ENCODE data around the gene MSANTD3. TPM values are rescaled to one million over a fixed set of nuclear protein-coding genes. Genes with fewer than 3 reads are reported as not detected.
A peak's percentile ranks its signal among the peaks of the same experiment; 100 is the strongest.
"Not testable (repeated sequence)": the region's sequence is repeated elsewhere in the genome, so short reads cannot be mapped to it uniquely, and the experiment has no call there.

MSANTD3 gene, protein sequence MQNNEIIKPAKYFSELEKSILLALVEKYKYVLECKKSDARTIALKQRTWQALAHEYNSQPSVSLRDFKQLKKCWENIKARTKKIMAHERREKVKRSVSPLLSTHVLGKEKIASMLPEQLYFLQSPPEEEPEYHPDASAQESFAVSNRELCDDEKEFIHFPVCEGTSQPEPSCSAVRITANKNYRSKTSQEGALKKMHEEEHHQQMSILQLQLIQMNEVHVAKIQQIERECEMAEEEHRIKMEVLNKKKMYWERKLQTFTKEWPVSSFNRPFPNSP
- total RNA-seq: 10 to 100 TPM in 4 of 5 donors, 1 to 10 TPM in 1; 7.7 to 15.3 (median 13.1) TPM
- 11.8 TPM for total RNA-seq (2013)
- total RNA-seq: 2.4 to 15.8 (median 9.8) reads per million in 29 experiments

DNA sequence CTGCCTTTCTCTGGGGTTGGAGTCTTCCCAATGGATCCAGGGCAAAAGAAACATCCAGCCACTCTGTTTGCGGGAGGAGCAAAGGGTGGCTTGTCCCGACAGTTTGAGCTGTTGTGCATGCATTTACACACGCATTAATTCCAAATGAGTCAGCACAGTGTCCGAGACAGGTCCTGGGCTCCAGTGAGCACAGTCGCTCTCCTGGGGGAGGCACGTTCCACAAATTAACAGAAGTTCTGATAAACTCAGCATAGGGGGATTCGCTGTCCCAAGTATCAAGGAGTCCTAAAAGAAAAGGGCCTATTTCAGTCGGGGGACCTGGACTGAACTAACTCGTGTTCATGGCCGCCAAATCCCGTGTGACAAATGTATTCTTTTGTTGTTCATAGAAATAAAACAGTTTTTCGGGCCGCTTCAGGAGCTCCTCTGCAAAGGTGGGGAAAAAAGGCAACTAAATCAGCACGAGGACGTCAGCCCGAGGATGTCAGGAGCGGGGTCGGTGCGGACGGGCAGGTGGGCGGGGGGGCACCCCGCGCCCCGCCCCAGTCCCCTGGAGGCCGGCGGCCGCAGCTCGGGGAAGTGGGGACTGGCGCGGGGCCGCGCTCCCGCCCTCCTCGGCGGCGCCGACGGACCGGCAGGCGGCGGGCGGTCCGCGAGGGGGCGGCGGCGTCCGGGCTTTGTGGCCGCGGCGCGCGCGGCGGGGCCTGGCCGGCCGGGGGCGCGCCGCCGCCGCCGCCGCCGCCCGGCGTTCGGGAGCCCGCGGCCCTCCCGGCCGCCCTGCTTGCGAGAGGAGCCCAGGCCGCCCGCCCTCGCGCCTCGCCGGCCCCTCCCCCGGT is at the start of gene MSANTD3:
MSANTD3 (plus strand) TSS at position 614 of the 836 bp plus-strand sequence. CDS start 14,796 bp downstream, outside the sequence.
- no peaks in the 10 kb centered on the region for H3K9me3 ChIP-seq
- Mint-ChIP-seq H3K36me3 (no peaks in the 10 kb centered on the region), H3K4me1 (peaks cover 36 to 46% (median 39%) of the 10 kb centered on the region in 3 donors), H3K27ac (peak within 1 kb of the TSS; percentile 89 to 93), H3K4me3 (peak within 1 kb of the TSS; percentile 93 to 99 (median 98)), H3K27me3 (peaks cover 2 to 4% of the 10 kb centered on the region in 2 donors), H3K9me3 (no peaks in the 10 kb centered on the region)
- whole genome bisulfite sequencing (ENCODE audit: insufficient coverage): 2% methylated on average over 78 of the region's 80 CpGs
- peak within 1 kb of the TSS; percentile 20 for H3K27ac ChIP-seq (ENCODE audit: low read length)
- ChIA-PET CTCF (interaction anchor here in 1 of 2 donors (0.6 to 1.2 kb wide), 7 partner anchors 10 to 217 kb away, joined by 3 to 5 read pairs (median 3); partner anchors contain the start of gene TEX10), POLR2A (interaction anchor here in 1 of 2 donors (0.6 kb wide), 1 partner anchor 404 kb away, joined by 7 read pairs; no protein-coding TSS in a partner anchor)
- peaks cover 0 to 10% of the 10 kb centered on the region in 2 experiments for H3K27me3 ChIP-seq (replicated peaks in 1 of 2; ENCODE audit: control insufficient read depth in 2 of 2, extremely low read depth in 1 of 2, insufficient read depth in 2 of 2, low read length in 1 of 2)
- ATAC-seq (replicated peaks in 1 of 4) (peak; percentile 86 to 91 (median 88)), DNase-seq (peak; percentile 6 to 73 (median 44))
- H3K4me1 ChIP-seq (ENCODE audit: control insufficient read depth in 1 of 2, extremely low read depth in 1 of 2, insufficient read depth in 2 of 2, low read length in 2 of 2): peaks cover 5 to 15% of the 10 kb centered on the region in 2 experiments
- H3K36me3 ChIP-seq (ENCODE audit: control insufficient read depth in 2 of 2, extremely low read depth in 1 of 2, insufficient read depth in 1 of 2, low read length in 1 of 2): no peaks in the 10 kb centered on the region
- H3K4me3 ChIP-seq (ENCODE audit: control insufficient read depth in 1 of 2, extremely low read depth in 1 of 2, low read length in 1 of 2): peak within 1 kb of the TSS; percentile 73 to 77

DNA sequence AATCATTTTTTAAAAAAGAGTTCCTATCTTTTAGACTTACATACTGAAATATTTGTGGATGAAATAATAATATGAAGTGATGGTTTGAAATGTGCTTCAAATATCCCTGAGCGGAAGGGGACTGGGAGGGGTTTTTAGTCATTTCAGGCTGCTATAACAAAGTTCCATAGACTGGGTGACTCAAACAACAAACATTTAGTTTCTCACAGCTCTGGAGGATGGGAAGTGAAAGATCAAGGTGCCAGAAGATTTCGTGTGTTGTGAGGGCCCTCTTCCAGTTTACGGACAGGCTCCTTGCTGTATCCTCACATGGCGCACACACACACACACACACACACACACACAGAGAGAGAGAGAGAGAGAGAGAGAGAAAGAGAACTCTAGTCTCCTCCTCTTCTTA is 47.1 kb upstream of the MSANTD3 start:
- no peaks in the 10 kb centered on the region for H3K36me3 ChIP-seq (ENCODE audit: control insufficient read depth in 2 of 2, extremely low read depth in 1 of 2, insufficient read depth in 1 of 2, low read length in 1 of 2)
- DNase-seq: no peak
- ATAC-seq (replicated peaks in 1 of 4): no peak
- ChIA-PET POLR2A (no interaction called here), CTCF (no interaction called here)
- Mint-ChIP-seq H3K36me3 (peaks cover 5% of the 10 kb centered on the region), H3K27me3 (no peaks in the 10 kb centered on the region), H3K9me3 (peaks cover 0 to 10% (median 6%) of the 10 kb centered on the region in 3 donors), H3K4me3 (no peak overlapping the region), H3K4me1 (no peaks in the 10 kb centered on the region), H3K27ac (no peak overlapping the region)
- WGBS (ENCODE audit: insufficient coverage): no CpG with 5 or more reads among the region's 4 CpGs
- no peaks in the 10 kb centered on the region for H3K9me3 ChIP-seq
- no peak overlapping the region for H3K27ac ChIP-seq (ENCODE audit: low read length)
- no peaks in the 10 kb centered on the region for H3K27me3 ChIP-seq (replicated peaks in 1 of 2; ENCODE audit: control insufficient read depth in 2 of 2, extremely low read depth in 1 of 2, insufficient read depth in 2 of 2, low read length in 1 of 2)
- no peaks in the 10 kb centered on the region for H3K4me1 ChIP-seq (ENCODE audit: control insufficient read depth in 1 of 2, extremely low read depth in 1 of 2, insufficient read depth in 2 of 2, low read length in 2 of 2)
- H3K4me3 ChIP-seq (ENCODE audit: control insufficient read depth in 1 of 2, extremely low read depth in 1 of 2, low read length in 1 of 2): no peak overlapping the region

DNA sequence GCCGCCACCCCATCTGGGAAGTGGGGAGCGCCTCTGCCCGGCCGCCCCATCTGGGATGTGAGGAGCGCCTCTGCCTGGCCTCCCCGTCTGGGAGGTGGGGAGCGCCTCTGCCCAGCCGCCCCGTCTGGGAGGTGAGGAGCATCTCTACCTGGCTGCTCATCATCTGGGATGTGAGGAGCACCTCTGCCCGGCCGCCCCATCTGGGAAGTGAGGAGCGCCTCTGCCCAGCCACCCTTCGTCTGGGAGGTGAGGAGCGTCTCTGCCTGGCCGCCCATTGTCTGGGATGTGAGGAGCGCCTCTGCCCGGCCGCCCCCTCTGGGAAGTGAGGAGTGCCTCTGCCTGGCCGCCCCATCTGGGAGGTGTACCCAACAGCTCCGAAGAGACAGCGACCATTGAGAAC is 34.0 kb upstream of the MSANTD3 start:
- H3K27ac ChIP-seq (ENCODE audit: low read length); H3K4me3 ChIP-seq (ENCODE audit: control insufficient read depth in 1 of 2, extremely low read depth in 1 of 2, low read length in 1 of 2); H3K9me3 ChIP-seq; H3K27me3 ChIP-seq (replicated peaks in 1 of 2; ENCODE audit: control insufficient read depth in 2 of 2, extremely low read depth in 1 of 2, insufficient read depth in 2 of 2, low read length in 1 of 2); H3K4me1 ChIP-seq (ENCODE audit: control insufficient read depth in 1 of 2, extremely low read depth in 1 of 2, insufficient read depth in 2 of 2, low read length in 2 of 2); H3K36me3 ChIP-seq (ENCODE audit: control insufficient read depth in 2 of 2, extremely low read depth in 1 of 2, insufficient read depth in 1 of 2, low read length in 1 of 2); H3K4me1 Mint-ChIP-seq; H3K27me3 Mint-ChIP-seq; H3K36me3 Mint-ChIP-seq; H3K9me3 Mint-ChIP-seq; DNase-seq; ATAC-seq (replicated peaks in 1 of 4); H3K27ac Mint-ChIP-seq; POLR2A ChIA-PET; CTCF ChIA-PET; H3K4me3 Mint-ChIP-seq: not testable (repeated sequence)
- WGBS (ENCODE audit: insufficient coverage): 97% methylated on average over 18 of the region's 21 CpGs

DNA sequence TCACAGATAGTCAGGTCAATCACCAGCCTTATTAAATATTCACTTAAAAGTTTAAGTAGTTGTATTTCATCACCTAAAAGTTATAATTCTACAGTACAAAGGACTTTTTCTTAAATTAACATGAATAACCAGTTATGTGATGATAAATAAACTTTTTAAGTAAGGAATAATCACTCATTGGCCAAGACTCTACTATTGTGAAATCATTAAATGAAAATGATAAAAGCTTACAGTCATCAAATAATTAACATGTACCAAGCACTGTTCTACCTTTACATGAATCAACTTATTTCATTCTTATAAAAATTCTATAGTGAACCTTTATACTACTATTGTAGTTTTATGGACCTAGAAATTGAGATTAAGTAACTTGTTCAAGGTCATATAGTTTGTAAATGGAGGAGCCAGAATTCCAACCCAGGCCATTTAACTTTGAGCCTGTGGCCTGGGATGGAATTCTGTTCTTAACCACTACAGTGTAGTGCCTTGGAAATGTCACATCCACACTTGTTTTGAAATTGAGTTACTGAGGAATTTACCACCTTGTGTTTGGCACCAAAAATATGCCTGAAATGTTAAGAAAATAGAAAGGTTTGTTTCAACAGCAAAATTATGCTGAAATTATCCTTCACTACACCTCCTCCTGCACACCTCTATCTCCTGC is 32.8 kb upstream of the MSANTD3 start:
- no peaks in the 10 kb centered on the region for H3K27me3 Mint-ChIP-seq
- Histone ChIP-seq H3K4me3 (ENCODE audit: control insufficient read depth in 1 of 2, extremely low read depth in 1 of 2, low read length in 1 of 2) (no peak overlapping the region), H3K27ac (ENCODE audit: low read length) (no peak overlapping the region), H3K27me3 (replicated peaks in 1 of 2; ENCODE audit: control insufficient read depth in 2 of 2, extremely low read depth in 1 of 2, insufficient read depth in 2 of 2, low read length in 1 of 2) (no peaks in the 10 kb centered on the region), H3K36me3 (ENCODE audit: control insufficient read depth in 2 of 2, extremely low read depth in 1 of 2, insufficient read depth in 1 of 2, low read length in 1 of 2) (no peaks in the 10 kb centered on the region), H3K4me1 (ENCODE audit: control insufficient read depth in 1 of 2, extremely low read depth in 1 of 2, insufficient read depth in 2 of 2, low read length in 2 of 2) (no peaks in the 10 kb centered on the region), H3K9me3 (no peaks in the 10 kb centered on the region)
- H3K4me3 Mint-ChIP-seq: no peak overlapping the region
- ATAC-seq (replicated peaks in 1 of 4) (no peak), DNase-seq (no peak)
- POLR2A ChIA-PET: no interaction called here
- no peaks in the 10 kb centered on the region for H3K9me3 Mint-ChIP-seq
- H3K27ac Mint-ChIP-seq: no peak overlapping the region
- H3K4me1 Mint-ChIP-seq: no peaks in the 10 kb centered on the region
- H3K36me3 Mint-ChIP-seq: peaks cover 5% of the 10 kb centered on the region
- CTCF ChIA-PET: no interaction called here

DNA sequence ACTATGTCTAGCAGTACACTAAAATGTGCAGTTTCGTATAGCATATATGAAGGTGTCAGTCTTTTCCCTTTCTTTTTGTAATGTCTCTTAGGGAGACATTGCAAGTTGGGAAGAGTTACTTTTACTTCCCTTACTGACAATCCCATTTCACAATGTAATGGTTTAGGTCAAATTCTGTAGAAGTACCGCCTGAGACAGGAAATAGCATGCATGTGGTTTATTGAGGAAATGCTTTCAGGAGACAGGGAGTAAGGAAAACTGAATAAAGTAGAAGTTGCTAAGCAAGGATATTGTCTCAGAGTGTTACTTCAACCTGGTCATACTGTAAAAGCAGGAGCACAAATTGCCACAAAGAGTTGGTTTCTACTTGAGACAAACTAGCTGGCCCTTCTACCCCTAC is 32.1 kb upstream of the MSANTD3 start:
- no peaks in the 10 kb centered on the region for H3K4me1 Mint-ChIP-seq
- no peaks in the 10 kb centered on the region for H3K27me3 Mint-ChIP-seq
- no peak overlapping the region for H3K27ac ChIP-seq (ENCODE audit: low read length)
- no CpG with 5 or more reads among the region's 2 CpGs for WGBS (ENCODE audit: insufficient coverage)
- H3K9me3 Mint-ChIP-seq: no peaks in the 10 kb centered on the region
- no peaks in the 10 kb centered on the region for H3K27me3 ChIP-seq (replicated peaks in 1 of 2; ENCODE audit: control insufficient read depth in 2 of 2, extremely low read depth in 1 of 2, insufficient read depth in 2 of 2, low read length in 1 of 2)
- H3K27ac Mint-ChIP-seq: no peak overlapping the region
- ChIA-PET POLR2A (no interaction called here), CTCF (no interaction called here)
- H3K36me3 ChIP-seq (ENCODE audit: control insufficient read depth in 2 of 2, extremely low read depth in 1 of 2, insufficient read depth in 1 of 2, low read length in 1 of 2): no peaks in the 10 kb centered on the region
- no peaks in the 10 kb centered on the region for H3K4me1 ChIP-seq (ENCODE audit: control insufficient read depth in 1 of 2, extremely low read depth in 1 of 2, insufficient read depth in 2 of 2, low read length in 2 of 2)
- H3K4me3 Mint-ChIP-seq: no peak overlapping the region
- peaks cover 5% of the 10 kb centered on the region for H3K36me3 Mint-ChIP-seq
- DNase-seq (no peak), ATAC-seq (replicated peaks in 1 of 4) (no peak)
- no peaks in the 10 kb centered on the region for H3K9me3 ChIP-seq
- no peak overlapping the region for H3K4me3 ChIP-seq (ENCODE audit: control insufficient read depth in 1 of 2, extremely low read depth in 1 of 2, low read length in 1 of 2)

DNA sequence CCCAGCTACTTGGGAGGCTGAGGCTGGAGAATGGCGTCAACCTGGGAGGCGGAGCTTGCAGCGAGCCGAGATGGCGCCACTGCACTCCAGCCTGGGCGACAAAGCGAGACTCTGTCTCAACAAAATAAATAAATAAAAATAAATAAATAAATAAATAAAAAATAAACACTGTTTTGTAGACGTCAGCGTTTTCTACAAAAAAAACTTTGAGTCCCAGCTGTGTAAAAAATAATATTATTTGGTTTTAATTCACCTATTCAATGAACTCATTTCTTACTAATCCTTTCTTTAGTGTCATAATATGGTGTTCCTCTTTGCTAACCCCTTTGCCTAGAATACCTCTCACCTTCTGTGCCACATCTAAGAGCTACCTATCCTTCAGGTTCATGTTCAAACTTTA is 30.2 kb upstream of the MSANTD3 start:
- ChIA-PET CTCF (interaction anchor here in 1 of 2 donors (0.7 kb wide), 1 partner anchor 59 kb away, joined by 5 read pairs; no protein-coding TSS in a partner anchor), POLR2A (no interaction called here)
- no peak overlapping the region for H3K27ac ChIP-seq (ENCODE audit: low read length)
- no peaks in the 10 kb centered on the region for H3K27me3 ChIP-seq (replicated peaks in 1 of 2; ENCODE audit: control insufficient read depth in 2 of 2, extremely low read depth in 1 of 2, insufficient read depth in 2 of 2, low read length in 1 of 2)
- H3K27ac Mint-ChIP-seq: no peak overlapping the region
- H3K4me1 ChIP-seq (ENCODE audit: control insufficient read depth in 1 of 2, extremely low read depth in 1 of 2, insufficient read depth in 2 of 2, low read length in 2 of 2): no peaks in the 10 kb centered on the region
- no peak for ATAC-seq (replicated peaks in 1 of 4)
- no peak for DNase-seq
- no CpG with 5 or more reads among the region's 9 CpGs for WGBS (ENCODE audit: insufficient coverage)
- H3K36me3 ChIP-seq (ENCODE audit: control insufficient read depth in 2 of 2, extremely low read depth in 1 of 2, insufficient read depth in 1 of 2, low read length in 1 of 2): no peaks in the 10 kb centered on the region
- peaks cover 2% of the 10 kb centered on the region for H3K36me3 Mint-ChIP-seq
- no peaks in the 10 kb centered on the region for H3K9me3 Mint-ChIP-seq
- H3K9me3 ChIP-seq: no peaks in the 10 kb centered on the region
- H3K4me3 Mint-ChIP-seq: no peak overlapping the region
- no peak overlapping the region for H3K4me3 ChIP-seq (ENCODE audit: control insufficient read depth in 1 of 2, extremely low read depth in 1 of 2, low read length in 1 of 2)
- no peaks in the 10 kb centered on the region for H3K4me1 Mint-ChIP-seq
- H3K27me3 Mint-ChIP-seq: peaks cover 2 to 3% of the 10 kb centered on the region in 2 donors
